HepG2 (cell line): ENCODE measurements around the gene CER1. TPM values are rescaled to one million over a fixed set of nuclear protein-coding genes. Genes with fewer than 3 reads are reported as not detected.

Experiments used
- ESRRA ChIP-seq: sonication (generic); formaldehyde crosslinking; IDR thresholded peaks from 2 replicates; pipeline ENCODE4 v1.5.1; 2020; ENCODE audit warnings: mild to moderate bottlenecking, low read depth, missing genetic modification reagents
- FLYWCH1 ChIP-seq: sonication (generic); formaldehyde crosslinking; IDR thresholded peaks from 2 replicates; pipeline ENCODE4 v1.8.1; 2023; ENCODE audit warnings: mild to moderate bottlenecking, missing genetic modification reagents
- HES4 ChIP-seq: sonication (generic); formaldehyde crosslinking; IDR thresholded peaks from 2 replicates; pipeline ENCODE4 v1.9.0; 2021; ENCODE audit warnings: mild to moderate bottlenecking, missing genetic modification reagents, borderline replicate concordance
- JUND ChIP-seq: sonication (generic); formaldehyde crosslinking; IDR thresholded peaks from 2 replicates; pipeline ENCODE4 v1.8.0; 2022; ENCODE audit warnings: mild to moderate bottlenecking, missing genetic modification reagents
- MBNL3 ChIP-seq: fragments of 250-450 bp; sonication (Bioruptor Pico); conservative IDR thresholded peaks from 2 replicates; pipeline ENCODE4 v1.8.0; 2022; ENCODE audit warnings: mild to moderate bottlenecking, inconsistent platforms
- RBM22 ChIP-seq: fragments of 200-400 bp; formaldehyde crosslinking; optimal IDR thresholded peaks from 2 replicates; pipeline ENCODE3; 2017; ENCODE audit warnings: mild to moderate bottlenecking, low read length, moderate library complexity
- SOX6 ChIP-seq, 2 experiments: fragments of 450-650 bp in 1 of 2; sonication (generic) in 1 of 2; formaldehyde crosslinking in 1 of 2; IDR thresholded peaks; 2 replicates each; pipeline versions ENCODE4 v1.4.0 to v1.6.1; 2017 to 2020; ENCODE audit warnings: antibody characterized with exemption in 1 of 2, mild to moderate bottlenecking in 1 of 2, missing genetic modification reagents in 1 of 2
- SP140L ChIP-seq: sonication (generic); formaldehyde crosslinking; IDR thresholded peaks from 2 replicates; pipeline ENCODE4 v1.4.0; 2020; ENCODE audit warnings: missing genetic modification reagents, borderline replicate concordance
- TEAD3 ChIP-seq: optimal IDR thresholded peaks from 2 replicates; pipeline ENCODE3; 2016; ENCODE audit warnings: borderline replicate concordance
- ZNF431 ChIP-seq: sonication (generic); formaldehyde crosslinking; IDR thresholded peaks from 2 replicates; pipeline ENCODE4 v1.9.0; 2022; ENCODE audit warnings: missing genetic modification reagents, low read depth, mild to moderate bottlenecking, borderline replicate concordance
- ZNF678 ChIP-seq: sonication (generic); formaldehyde crosslinking; IDR thresholded peaks from 2 replicates; pipeline ENCODE4 v1.4.0; 2020; ENCODE audit warnings: mild to moderate bottlenecking, missing genetic modification reagents
- polyA plus RNA-seq, 8 experiments: library from polyadenylated mRNA; depleted of rRNA in 3 of 8; stranded (reverse) in 7 of 8; unstranded in 1 of 8; fragments of >200 nt; fragmentation: Illumina TruSeq in 4 of 8; extraction: Trizol in 4 of 8; gene quantifications; 2 replicates each; pipeline versions ENCODE4 v1.2.1 to v1.2.3, GENCODE V29; 2011 to 2016; ENCODE audit warnings: low read depth in 4 of 8, missing spikeins in 1 of 8, mixed read lengths in 1 of 8; ENCODE audit not compliant: insufficient read depth in 1 of 8
- total RNA-seq, 5 experiments: library from RNA; depleted of rRNA; stranded (reverse); fragments of >200 nt; fragmentation: Illumina TruSeq; extraction: Trizol; gene quantifications; 2 replicates each; pipeline ENCODE4 v1.2.3, GENCODE V29; 2016; ENCODE audit warnings: low read depth in 1 of 5
- TF ChIP-seq, protein P1 (sequence below): sonication (generic); formaldehyde crosslinking; conservative IDR thresholded peaks from 2 replicates; pipeline ENCODE4 v1.4.0; 2020; ENCODE audit warnings: mild to moderate bottlenecking, missing genetic modification reagents, moderate library complexity
- TF ChIP-seq, protein P2 (sequence below): sonication (generic); formaldehyde crosslinking; IDR thresholded peaks from 2 replicates; pipeline ENCODE4 v1.9.0; 2021; ENCODE audit warnings: missing genetic modification reagents, mild to moderate bottlenecking, borderline replicate concordance
- TF ChIP-seq, protein P3 (sequence below): sonication (generic); formaldehyde crosslinking; IDR thresholded peaks from 2 replicates; pipeline ENCODE4 v1.8.0; 2022; ENCODE audit warnings: mild to moderate bottlenecking, missing genetic modification reagents, moderate library complexity
- TF ChIP-seq, protein P4 (sequence below): sonication (generic); formaldehyde crosslinking; IDR thresholded peaks from 2 replicates; pipeline ENCODE4 v1.5.1; 2020; ENCODE audit warnings: missing genetic modification reagents, mild to moderate bottlenecking, borderline replicate concordance
- TF ChIP-seq, protein P5 (sequence below): sonication (generic); formaldehyde crosslinking; IDR thresholded peaks from 2 replicates; pipeline ENCODE4 v1.4.0; 2020; ENCODE audit warnings: missing genetic modification reagents, borderline replicate concordance
- TF ChIP-seq, protein P6 (sequence below): sonication (generic); formaldehyde crosslinking; IDR thresholded peaks from 2 replicates; pipeline ENCODE4 v1.4.0; 2020; ENCODE audit warnings: missing genetic modification reagents, mild to moderate bottlenecking, borderline replicate concordance

Gene CER1
- total and polyA plus RNA-seq, 2 of the 13 experiments (the other 11 are each of a cell fraction or from before 2014, with no cell fraction given), result 0.18 TPM; not detected in 1

DNA sequence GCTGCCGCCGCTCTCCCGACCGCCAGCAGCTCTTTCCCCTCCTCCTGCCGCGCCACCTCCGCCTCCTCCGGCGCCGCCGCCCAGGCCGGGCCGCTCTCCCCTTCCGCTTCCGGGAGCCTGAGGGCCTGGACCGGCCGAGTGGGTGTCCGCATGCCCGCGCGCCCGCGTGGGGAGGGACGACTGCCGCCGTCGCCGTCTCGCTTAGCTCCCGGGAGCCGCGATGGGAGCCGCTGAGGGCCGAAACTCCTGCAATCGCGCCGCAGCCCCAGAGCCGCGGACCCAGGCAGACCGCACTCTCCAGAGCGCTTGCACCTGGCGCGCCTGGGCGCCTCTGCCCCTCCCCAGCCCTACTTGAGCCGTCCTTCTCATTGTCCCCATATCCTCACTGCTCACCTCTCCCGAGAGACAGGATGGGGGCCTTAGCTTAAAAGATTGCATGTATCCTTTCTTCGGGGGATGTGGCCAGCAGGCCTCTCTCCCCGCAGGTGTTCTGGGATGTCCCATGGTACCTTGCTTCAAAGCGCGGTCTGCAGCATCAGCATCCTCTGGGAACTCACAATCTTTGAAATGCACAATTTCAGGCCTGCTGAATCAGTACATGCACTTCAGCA is 29.2 kb downstream of the CER1 start, which contains the start of gene ZDHHC21 (continued):
- TF ChIP-seq, protein P1, sequence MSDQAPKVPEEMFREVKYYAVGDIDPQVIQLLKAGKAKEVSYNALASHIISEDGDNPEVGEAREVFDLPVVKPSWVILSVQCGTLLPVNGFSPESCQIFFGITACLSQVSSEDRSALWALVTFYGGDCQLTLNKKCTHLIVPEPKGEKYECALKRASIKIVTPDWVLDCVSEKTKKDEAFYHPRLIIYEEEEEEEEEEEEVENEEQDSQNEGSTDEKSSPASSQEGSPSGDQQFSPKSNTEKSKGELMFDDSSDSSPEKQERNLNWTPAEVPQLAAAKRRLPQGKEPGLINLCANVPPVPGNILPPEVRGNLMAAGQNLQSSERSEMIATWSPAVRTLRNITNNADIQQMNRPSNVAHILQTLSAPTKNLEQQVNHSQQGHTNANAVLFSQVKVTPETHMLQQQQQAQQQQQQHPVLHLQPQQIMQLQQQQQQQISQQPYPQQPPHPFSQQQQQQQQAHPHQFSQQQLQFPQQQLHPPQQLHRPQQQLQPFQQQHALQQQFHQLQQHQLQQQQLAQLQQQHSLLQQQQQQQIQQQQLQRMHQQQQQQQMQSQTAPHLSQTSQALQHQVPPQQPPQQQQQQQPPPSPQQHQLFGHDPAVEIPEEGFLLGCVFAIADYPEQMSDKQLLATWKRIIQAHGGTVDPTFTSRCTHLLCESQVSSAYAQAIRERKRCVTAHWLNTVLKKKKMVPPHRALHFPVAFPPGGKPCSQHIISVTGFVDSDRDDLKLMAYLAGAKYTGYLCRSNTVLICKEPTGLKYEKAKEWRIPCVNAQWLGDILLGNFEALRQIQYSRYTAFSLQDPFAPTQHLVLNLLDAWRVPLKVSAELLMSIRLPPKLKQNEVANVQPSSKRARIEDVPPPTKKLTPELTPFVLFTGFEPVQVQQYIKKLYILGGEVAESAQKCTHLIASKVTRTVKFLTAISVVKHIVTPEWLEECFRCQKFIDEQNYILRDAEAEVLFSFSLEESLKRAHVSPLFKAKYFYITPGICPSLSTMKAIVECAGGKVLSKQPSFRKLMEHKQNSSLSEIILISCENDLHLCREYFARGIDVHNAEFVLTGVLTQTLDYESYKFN (CRISPR knock-in tag), result peak; percentile 31; the same call in 1 of the 2 replicates
- no peak for TF ChIP-seq TEAD3 (CRISPR knock-in tag)
- TF ChIP-seq, protein P2, sequence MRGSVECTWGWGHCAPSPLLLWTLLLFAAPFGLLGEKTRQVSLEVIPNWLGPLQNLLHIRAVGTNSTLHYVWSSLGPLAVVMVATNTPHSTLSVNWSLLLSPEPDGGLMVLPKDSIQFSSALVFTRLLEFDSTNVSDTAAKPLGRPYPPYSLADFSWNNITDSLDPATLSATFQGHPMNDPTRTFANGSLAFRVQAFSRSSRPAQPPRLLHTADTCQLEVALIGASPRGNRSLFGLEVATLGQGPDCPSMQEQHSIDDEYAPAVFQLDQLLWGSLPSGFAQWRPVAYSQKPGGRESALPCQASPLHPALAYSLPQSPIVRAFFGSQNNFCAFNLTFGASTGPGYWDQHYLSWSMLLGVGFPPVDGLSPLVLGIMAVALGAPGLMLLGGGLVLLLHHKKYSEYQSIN, result no peak
- no peak for TF ChIP-seq MBNL3
- no peak for TF ChIP-seq ESRRA (CRISPR knock-in tag)
- TF ChIP-seq, protein P3, sequence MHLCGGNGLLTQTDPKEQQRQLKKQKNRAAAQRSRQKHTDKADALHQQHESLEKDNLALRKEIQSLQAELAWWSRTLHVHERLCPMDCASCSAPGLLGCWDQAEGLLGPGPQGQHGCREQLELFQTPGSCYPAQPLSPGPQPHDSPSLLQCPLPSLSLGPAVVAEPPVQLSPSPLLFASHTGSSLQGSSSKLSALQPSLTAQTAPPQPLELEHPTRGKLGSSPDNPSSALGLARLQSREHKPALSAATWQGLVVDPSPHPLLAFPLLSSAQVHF (CRISPR knock-in tag), result no peak
- TF ChIP-seq ZNF431 (CRISPR knock-in tag), result no peak
- no peak; the same call in 1 of the 2 replicates for TF ChIP-seq JUND (CRISPR knock-in tag)
- TF ChIP-seq FLYWCH1, result no peak
- no peak for TF ChIP-seq RBM22
- TF ChIP-seq, protein P4, sequence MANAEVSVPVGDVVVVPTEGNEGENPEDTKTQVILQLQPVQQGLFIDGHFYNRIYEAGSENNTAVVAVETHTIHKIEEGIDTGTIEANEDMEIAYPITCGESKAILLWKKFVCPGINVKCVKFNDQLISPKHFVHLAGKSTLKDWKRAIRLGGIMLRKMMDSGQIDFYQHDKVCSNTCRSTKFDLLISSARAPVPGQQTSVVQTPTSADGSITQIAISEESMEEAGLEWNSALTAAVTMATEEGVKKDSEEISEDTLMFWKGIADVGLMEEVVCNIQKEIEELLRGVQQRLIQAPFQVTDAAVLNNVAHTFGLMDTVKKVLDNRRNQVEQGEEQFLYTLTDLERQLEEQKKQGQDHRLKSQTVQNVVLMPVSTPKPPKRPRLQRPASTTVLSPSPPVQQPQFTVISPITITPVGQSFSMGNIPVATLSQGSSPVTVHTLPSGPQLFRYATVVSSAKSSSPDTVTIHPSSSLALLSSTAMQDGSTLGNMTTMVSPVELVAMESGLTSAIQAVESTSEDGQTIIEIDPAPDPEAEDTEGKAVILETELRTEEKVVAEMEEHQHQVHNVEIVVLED (CRISPR knock-in tag), result peak; percentile 58; the same call in 1 of the 2 replicates
- TF ChIP-seq SP140L (CRISPR knock-in tag), result 0 out of 2 replicates have a peak, but pooled peaks have one; percentile 53
- no peak for TF ChIP-seq ZNF678 (CRISPR knock-in tag)
- TF ChIP-seq, protein P5, sequence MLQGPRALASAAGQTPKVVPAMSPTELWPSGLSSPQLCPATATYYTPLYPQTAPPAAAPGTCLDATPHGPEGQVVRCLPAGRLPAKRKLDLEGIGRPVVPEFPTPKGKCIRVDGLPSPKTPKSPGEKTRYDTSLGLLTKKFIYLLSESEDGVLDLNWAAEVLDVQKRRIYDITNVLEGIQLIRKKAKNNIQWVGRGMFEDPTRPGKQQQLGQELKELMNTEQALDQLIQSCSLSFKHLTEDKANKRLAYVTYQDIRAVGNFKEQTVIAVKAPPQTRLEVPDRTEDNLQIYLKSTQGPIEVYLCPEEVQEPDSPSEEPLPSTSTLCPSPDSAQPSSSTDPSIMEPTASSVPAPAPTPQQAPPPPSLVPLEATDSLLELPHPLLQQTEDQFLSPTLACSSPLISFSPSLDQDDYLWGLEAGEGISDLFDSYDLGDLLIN (CRISPR knock-in tag), result no peak
- TF ChIP-seq HES4, result peak; percentile 94
- TF ChIP-seq, protein P6, sequence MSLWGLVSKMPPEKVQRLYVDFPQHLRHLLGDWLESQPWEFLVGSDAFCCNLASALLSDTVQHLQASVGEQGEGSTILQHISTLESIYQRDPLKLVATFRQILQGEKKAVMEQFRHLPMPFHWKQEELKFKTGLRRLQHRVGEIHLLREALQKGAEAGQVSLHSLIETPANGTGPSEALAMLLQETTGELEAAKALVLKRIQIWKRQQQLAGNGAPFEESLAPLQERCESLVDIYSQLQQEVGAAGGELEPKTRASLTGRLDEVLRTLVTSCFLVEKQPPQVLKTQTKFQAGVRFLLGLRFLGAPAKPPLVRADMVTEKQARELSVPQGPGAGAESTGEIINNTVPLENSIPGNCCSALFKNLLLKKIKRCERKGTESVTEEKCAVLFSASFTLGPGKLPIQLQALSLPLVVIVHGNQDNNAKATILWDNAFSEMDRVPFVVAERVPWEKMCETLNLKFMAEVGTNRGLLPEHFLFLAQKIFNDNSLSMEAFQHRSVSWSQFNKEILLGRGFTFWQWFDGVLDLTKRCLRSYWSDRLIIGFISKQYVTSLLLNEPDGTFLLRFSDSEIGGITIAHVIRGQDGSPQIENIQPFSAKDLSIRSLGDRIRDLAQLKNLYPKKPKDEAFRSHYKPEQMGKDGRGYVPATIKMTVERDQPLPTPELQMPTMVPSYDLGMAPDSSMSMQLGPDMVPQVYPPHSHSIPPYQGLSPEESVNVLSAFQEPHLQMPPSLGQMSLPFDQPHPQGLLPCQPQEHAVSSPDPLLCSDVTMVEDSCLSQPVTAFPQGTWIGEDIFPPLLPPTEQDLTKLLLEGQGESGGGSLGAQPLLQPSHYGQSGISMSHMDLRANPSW (CRISPR knock-in tag), result no peak
- TF ChIP-seq SOX6 (IDR thresholded peaks at IDR 0.05), result no peak
- no peak for TF ChIP-seq SOX6 (CRISPR knock-in tag; IDR thresholded peaks at IDR 0.05)
